ENCODE results near the gene SLC25A53.

SLC25A53 gene

GRCh38 chrX:104183685-104184084 lies 26.9 kb upstream of the SLC25A53 start:
- no peak for TF ChIP-seq ZNF214 (tag by site-specific recombination; IDR thresholded peaks at IDR 0.05; ENCODE audit: borderline replicate concordance)
- TF ChIP-seq IKZF3 (tag by site-specific recombination; IDR thresholded peaks at IDR 0.05), result no peak
- TF ChIP-seq ZBTB44 (tag by site-specific recombination; IDR thresholded peaks at IDR 0.05), result no peak
- TF ChIP-seq ZNF510 (tag by site-specific recombination; IDR thresholded peaks at IDR 0.05; ENCODE audit: insufficient replicate concordance), result no peak
- TF ChIP-seq ZNF221 (tag by site-specific recombination; IDR thresholded peaks at IDR 0.05; ENCODE audit: borderline replicate concordance), result no peak
- TF ChIP-seq ZNF2 (tag by site-specific recombination; IDR thresholded peaks at IDR 0.05), result no peak
- TF ChIP-seq ZNF366 (tag by site-specific recombination; conservative IDR thresholded peaks at IDR 0.05), result no peak
- TF ChIP-seq ZNF202 (tag by site-specific recombination; IDR thresholded peaks at IDR 0.05; ENCODE audit: borderline replicate concordance), result no peak
- TF ChIP-seq REST (tag by site-specific recombination; IDR thresholded peaks at IDR 0.05), result no peak
- TF ChIP-seq ZBTB10 (tag by site-specific recombination; IDR thresholded peaks at IDR 0.05), result no peak
- TF ChIP-seq ZNF660 (tag by site-specific recombination; IDR thresholded peaks at IDR 0.05), result no peak
- no peak for TF ChIP-seq ZNF664 (tag by site-specific recombination; IDR thresholded peaks at IDR 0.05)
- no peak for TF ChIP-seq ZNF335 (tag by site-specific recombination; conservative IDR thresholded peaks at IDR 0.05)
- Histone ChIP-seq H3K27ac (ENCODE audit: extremely low read depth, low read depth, low read length) (no peak overlapping the region), H3K4me3 (ENCODE audit: low read depth, low read length) (no peak overlapping the region), H3K9me3 (ENCODE audit: control insufficient read depth, insufficient read depth, low read depth, low read length) (no peaks in the 10 kb centered on the region), H3K36me3 (ENCODE audit: control insufficient read depth in 2 of 2, insufficient read depth in 1 of 2, low read length in 2 of 2) (peaks cover 14 to 50% of the 10 kb centered on the region in 2 experiments), H3K4me1 (ENCODE audit: control insufficient read depth, insufficient read depth, low read length) (no peaks in the 10 kb centered on the region)
- CTCF ChIA-PET, result interaction anchor here (1.6 kb wide), 1 partner anchor 12 kb away, joined by 8 read pairs; no protein-coding TSS in a partner anchor
- POLR2A ChIA-PET, result no interaction called here

- ChIA-PET POLR2A (no interaction called here), CTCF (interaction anchor here (0.6 to 0.8 kb wide), 2 partner anchors 10 to 22 kb away, joined by 3 read pairs; no protein-coding TSS in a partner anchor)
- Histone ChIP-seq H3K4me3 (ENCODE audit: low read depth, low read length) (no peak overlapping the region), H3K9me3 (ENCODE audit: control insufficient read depth, insufficient read depth, low read depth, low read length) (no peaks in the 10 kb centered on the region), H3K27ac (ENCODE audit: extremely low read depth, low read depth, low read length) (no peak overlapping the region), H3K4me1 (ENCODE audit: control insufficient read depth, insufficient read depth, low read length) (no peaks in the 10 kb centered on the region), H3K36me3 (ENCODE audit: control insufficient read depth in 2 of 2, insufficient read depth in 1 of 2, low read length in 2 of 2) (peaks cover 6 to 47% of the 10 kb centered on the region in 2 experiments)
- TF ChIP-seq ZNF184 (tag by site-specific recombination; IDR thresholded peaks at IDR 0.05), result no peak
- no peak for TF ChIP-seq KLF1 (tag by site-specific recombination; IDR thresholded peaks at IDR 0.05)
- TF ChIP-seq ZNF335 (tag by site-specific recombination; conservative IDR thresholded peaks at IDR 0.05), result no peak
- no peak for TF ChIP-seq ZNF391 (tag by site-specific recombination; IDR thresholded peaks at IDR 0.05; ENCODE audit: borderline replicate concordance, low read depth)
- TF ChIP-seq ZSCAN30 (tag by site-specific recombination; IDR thresholded peaks at IDR 0.05), result no peak
- no peak for TF ChIP-seq ZNF266 (tag by site-specific recombination; IDR thresholded peaks at IDR 0.05; ENCODE audit: low read depth)
- no peak for TF ChIP-seq SCRT1 (tag by site-specific recombination; IDR thresholded peaks at IDR 0.05; ENCODE audit: borderline replicate concordance)
- no peak for TF ChIP-seq PATZ1 (tag by site-specific recombination; IDR thresholded peaks at IDR 0.05)
These were observed 17.0 kb upstream of the SLC25A53 start for GRCh38 chrX:104173841-104174240.

Data from HEK293 (cell line).